ENCODE measurements around the gene KRT24. TPM values are rescaled to one million over a fixed set of nuclear protein-coding genes. Genes with fewer than 3 reads are reported as not detected.
A peak's percentile ranks its signal among the peaks of the same experiment; 100 is the strongest.

Gene KRT24
- total and polyA plus RNA-seq, 2 experiments from 2014 or later: 1.5 to 4.5 TPM

- Histone ChIP-seq H3K9me3 (ENCODE audit: low read depth) (no peaks in the 10 kb centered on the region), H3K4me3 (no peak overlapping the region), H3K9me2 (replicated peaks; ENCODE audit: insufficient read depth) (no peaks in the 10 kb centered on the region), H3K27me3 (peaks cover 5% of the 10 kb centered on the region), H4K20me1 (ENCODE audit: insufficient read depth, poor library complexity, severe bottlenecking) (no peaks in the 10 kb centered on the region), H3K4me2 (no peak overlapping the region), H3K27ac (no peak overlapping the region), H3K79me2 (no peaks in the 10 kb centered on the region), H3K4me1 (ENCODE audit: insufficient read depth) (no peaks in the 10 kb centered on the region), H2AFZ (no peak overlapping the region), H3K36me3 (replicated peaks; ENCODE audit: insufficient read depth, low read depth) (no peaks in the 10 kb centered on the region)
- TF ChIP-seq, protein P1, sequence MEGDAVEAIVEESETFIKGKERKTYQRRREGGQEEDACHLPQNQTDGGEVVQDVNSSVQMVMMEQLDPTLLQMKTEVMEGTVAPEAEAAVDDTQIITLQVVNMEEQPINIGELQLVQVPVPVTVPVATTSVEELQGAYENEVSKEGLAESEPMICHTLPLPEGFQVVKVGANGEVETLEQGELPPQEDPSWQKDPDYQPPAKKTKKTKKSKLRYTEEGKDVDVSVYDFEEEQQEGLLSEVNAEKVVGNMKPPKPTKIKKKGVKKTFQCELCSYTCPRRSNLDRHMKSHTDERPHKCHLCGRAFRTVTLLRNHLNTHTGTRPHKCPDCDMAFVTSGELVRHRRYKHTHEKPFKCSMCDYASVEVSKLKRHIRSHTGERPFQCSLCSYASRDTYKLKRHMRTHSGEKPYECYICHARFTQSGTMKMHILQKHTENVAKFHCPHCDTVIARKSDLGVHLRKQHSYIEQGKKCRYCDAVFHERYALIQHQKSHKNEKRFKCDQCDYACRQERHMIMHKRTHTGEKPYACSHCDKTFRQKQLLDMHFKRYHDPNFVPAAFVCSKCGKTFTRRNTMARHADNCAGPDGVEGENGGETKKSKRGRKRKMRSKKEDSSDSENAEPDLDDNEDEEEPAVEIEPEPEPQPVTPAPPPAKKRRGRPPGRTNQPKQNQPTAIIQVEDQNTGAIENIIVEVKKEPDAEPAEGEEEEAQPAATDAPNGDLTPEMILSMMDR (IDR thresholded peaks at IDR 0.05; ENCODE audit: poor library complexity): no peak
- no peak for TF ChIP-seq EZH2 (IDR thresholded peaks at IDR 0.05; ENCODE audit: borderline replicate concordance)
- no peak for TF ChIP-seq EZH2phosphoT487 (IDR thresholded peaks at IDR 0.05; ENCODE audit: low read depth, severe bottlenecking, unreplicated experiment)
- no peak for DNase-seq (ENCODE audit: low spot score)
- WGBS (ENCODE audit: low lambda C conversion rate, missing lambda C conversion rate): 76% methylated on average over 8 of the region's 8 CpGs
These were observed 24.1 kb upstream of the KRT24 start for GRCh38 chr17:40727447-40728231.

DNA sequence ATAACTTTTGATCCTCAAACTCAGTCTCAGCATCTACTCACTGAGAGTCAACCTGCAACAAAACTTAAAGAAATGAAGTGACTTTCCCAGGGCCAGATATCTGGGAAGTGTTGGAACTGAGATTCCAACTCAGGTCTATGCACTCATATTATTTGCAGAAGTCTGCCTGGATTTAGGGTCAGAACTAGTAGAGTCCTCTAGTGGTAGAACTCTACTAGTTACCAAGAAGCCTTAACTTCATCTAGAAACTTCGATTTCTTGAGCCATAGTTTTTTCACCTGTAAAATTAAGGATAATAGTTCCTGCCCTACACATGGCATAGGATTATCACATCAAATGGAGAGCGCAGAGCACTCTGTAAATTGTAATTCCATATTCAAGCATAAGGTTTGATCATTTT, 23.4 kb upstream of the KRT24 start:
- H3K36me3 ChIP-seq (replicated peaks; ENCODE audit: insufficient read depth, low read depth): no peaks in the 10 kb centered on the region
- H3K79me2 ChIP-seq: no peaks in the 10 kb centered on the region
- WGBS (ENCODE audit: low lambda C conversion rate, missing lambda C conversion rate): 64% methylated on average over 2 of the region's 2 CpGs
- no peak overlapping the region for H3K4me2 ChIP-seq
- no peak overlapping the region for H3K4me3 ChIP-seq
- TF ChIP-seq EZH2 (IDR thresholded peaks at IDR 0.05; ENCODE audit: borderline replicate concordance): no peak
- TF ChIP-seq, protein P1 (IDR thresholded peaks at IDR 0.05; ENCODE audit: poor library complexity): peak; percentile 45
- no peak for TF ChIP-seq EZH2phosphoT487 (IDR thresholded peaks at IDR 0.05; ENCODE audit: low read depth, severe bottlenecking, unreplicated experiment)
- no peaks in the 10 kb centered on the region for H4K20me1 ChIP-seq (ENCODE audit: insufficient read depth, poor library complexity, severe bottlenecking)
- no peak for DNase-seq (ENCODE audit: low spot score)
- H3K27me3 ChIP-seq: peaks cover 5% of the 10 kb centered on the region
- H3K4me1 ChIP-seq (ENCODE audit: insufficient read depth): no peaks in the 10 kb centered on the region
- no peak overlapping the region for H2AFZ ChIP-seq
- no peak overlapping the region for H3K27ac ChIP-seq
- H3K9me2 ChIP-seq (replicated peaks; ENCODE audit: insufficient read depth): no peaks in the 10 kb centered on the region
- no peaks in the 10 kb centered on the region for H3K9me3 ChIP-seq (ENCODE audit: low read depth)

GRCh38 chr17:40724656-40725055, 21.1 kb upstream of the KRT24 start:
- H3K79me2 ChIP-seq: no peaks in the 10 kb centered on the region
- no peak for DNase-seq (ENCODE audit: low spot score)
- WGBS (ENCODE audit: low lambda C conversion rate, missing lambda C conversion rate): 64% methylated on average over 1 of the region's 1 CpG
- H3K4me1 ChIP-seq (ENCODE audit: insufficient read depth): no peaks in the 10 kb centered on the region
- H3K27ac ChIP-seq: no peak overlapping the region
- H3K4me3 ChIP-seq: no peak overlapping the region
- no peaks in the 10 kb centered on the region for H3K9me2 ChIP-seq (replicated peaks; ENCODE audit: insufficient read depth)
- H3K36me3 ChIP-seq (replicated peaks; ENCODE audit: insufficient read depth, low read depth): no peaks in the 10 kb centered on the region
- no peaks in the 10 kb centered on the region for H3K9me3 ChIP-seq (ENCODE audit: low read depth)
- H3K27me3 ChIP-seq: no peaks in the 10 kb centered on the region
- TF ChIP-seq EZH2 (IDR thresholded peaks at IDR 0.05; ENCODE audit: borderline replicate concordance) (no peak), EZH2phosphoT487 (IDR thresholded peaks at IDR 0.05; ENCODE audit: low read depth, severe bottlenecking, unreplicated experiment) (no peak)
- TF ChIP-seq, protein P1 (IDR thresholded peaks at IDR 0.05; ENCODE audit: poor library complexity): no peak
- no peaks in the 10 kb centered on the region for H4K20me1 ChIP-seq (ENCODE audit: insufficient read depth, poor library complexity, severe bottlenecking)
- H3K4me2 ChIP-seq: no peak overlapping the region
- H2AFZ ChIP-seq: no peak overlapping the region
